ENCODE results near the gene RDH5.

Gene RDH5

DNA sequence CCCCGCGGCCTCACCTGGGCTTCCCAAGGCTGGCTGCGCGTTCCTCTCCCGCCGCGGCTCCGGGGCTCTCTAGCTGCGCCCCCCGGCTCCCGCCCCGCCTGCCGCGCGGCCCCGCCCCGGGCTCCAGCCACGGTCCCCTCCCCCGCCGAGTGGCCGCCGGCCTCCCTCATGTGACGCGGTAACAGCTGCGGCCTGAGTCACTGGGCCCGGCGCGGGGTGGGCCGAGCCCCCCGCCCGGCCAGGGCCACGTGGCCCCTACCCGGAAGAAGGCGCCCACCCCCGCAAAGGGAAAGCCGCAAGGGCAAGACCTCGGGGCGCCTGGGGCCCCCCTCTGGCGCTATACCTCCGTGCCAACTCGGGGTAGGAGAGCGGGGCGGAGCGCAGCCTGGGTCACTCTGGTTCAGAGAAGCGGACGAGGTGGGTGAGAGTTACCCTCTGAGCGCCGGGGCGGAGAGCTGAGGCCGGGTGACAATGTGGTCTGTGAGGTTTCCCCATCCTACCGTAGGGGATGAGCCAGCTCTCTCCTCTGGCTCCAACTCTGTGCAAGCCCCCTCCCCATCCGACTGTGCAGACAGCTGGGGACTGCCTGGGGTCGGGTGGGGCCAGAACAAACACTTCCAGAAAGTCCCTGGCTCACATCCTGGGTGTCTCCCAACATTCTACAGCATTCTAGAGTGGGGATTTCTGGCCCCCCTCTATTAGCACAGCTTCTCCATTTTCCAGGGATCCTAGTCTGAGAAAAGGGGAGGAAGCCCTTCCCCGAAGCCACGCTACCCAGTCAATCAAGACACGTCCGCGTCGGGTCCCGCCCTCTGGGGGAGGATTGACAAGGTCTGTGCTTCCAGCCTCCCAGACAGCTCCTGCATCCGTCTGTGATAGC lies 9.0 kb downstream of the RDH5 start, which contains the start of gene CD63:
Gene CD63, minus strand, starts transcription at position 71 of the 880 bp plus-strand sequence. CDS start 668 bp downstream, outside the sequence.
- peak; percentile 96 for DNase-seq

DNA sequence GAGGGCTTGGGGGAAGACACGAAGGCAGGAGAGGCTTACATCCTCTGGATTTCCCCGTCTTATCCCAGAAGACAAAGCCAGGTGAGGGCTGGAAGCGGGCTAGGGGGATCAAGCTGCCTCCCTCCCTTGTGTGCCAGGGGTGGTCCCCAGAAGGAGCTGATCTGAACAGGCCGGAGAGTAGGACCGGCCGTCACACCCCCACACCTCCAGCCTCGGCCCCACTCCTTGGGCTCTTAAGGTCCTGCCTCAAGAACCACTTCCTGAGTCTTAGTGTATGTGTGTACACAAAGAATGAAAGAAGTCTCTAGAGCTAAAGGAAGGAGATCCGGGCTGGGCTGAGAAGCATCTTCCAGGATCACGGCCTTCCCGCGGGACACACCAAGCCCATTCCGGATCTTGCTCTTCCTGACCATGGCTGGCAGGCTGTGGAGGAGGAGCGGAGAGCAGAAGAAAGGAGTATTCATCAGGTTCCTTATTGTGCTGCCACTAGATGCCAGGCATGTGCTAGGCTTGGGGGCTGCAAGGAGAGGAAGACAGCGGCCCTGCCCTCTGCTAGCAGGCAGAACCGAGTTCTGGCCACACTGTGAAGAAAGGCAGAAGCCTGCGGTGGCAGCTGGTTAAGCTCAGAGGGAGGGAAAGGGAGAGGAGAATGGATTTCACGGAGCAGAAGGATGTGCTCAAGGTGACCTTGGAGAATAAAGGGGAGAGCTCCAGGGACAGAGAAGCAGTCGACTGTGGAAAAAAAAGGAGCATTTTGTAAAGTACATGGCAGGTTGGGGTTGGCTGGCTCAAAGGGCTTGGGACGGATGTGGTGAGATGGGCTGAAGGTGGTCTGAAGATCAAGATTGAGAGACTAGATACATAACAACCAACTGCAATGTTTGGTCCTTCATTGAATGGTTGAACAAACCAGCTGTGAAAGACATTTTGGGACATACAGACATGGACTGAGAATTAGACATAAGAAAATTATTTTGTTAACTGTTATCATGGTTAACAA lies 9.9 kb downstream of the RDH5 start:
- peak; percentile 65 for DNase-seq

DNA sequence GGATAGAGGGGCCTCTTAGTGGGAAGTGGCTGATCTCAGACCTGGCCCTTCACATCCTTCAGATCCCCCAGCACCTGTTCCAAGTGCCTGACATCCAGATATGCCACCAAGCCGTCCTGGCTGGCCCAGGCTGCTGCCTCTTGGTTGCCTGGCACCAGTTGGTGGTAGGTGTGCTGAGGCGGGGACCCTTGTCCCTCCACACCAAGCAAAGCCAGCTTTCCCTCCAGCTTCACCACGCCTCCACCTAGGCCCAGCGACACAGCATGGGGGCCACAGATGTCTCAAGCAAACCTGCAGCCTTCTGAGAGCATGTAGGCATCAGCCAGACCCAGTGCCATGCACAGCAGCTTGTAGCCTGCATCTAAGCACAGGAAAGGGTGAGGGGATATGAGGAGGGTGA lies 12.1 kb downstream of the RDH5 start:
- no peak for DNase-seq

DNA sequence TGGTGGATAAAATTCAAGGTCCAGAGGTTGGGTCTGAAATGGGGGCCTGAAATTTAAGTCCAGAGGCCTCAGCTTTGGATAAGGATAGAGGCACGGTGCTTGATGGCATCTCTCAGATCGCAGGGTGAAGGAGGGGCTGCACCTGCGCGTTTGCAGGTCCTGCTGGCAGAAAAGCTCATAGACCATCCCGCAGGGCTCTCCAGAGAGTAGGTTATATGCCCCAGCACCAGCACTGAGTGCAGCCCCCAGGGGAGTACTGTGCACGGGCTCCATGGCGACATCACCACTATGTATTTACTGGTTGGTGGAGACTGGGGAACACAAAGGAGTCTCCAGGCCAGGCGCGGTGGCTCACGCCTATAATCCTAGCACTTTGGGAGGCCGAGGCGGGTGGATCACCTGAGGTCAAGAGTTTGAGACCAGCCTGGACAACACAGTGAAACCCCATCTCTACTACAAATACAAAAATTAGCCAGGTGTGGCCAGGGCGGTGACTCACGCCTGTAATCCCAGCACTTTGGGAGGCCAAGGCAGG lies 12.9 kb downstream of the RDH5 start:
- DNase-seq = no peak

DNA sequence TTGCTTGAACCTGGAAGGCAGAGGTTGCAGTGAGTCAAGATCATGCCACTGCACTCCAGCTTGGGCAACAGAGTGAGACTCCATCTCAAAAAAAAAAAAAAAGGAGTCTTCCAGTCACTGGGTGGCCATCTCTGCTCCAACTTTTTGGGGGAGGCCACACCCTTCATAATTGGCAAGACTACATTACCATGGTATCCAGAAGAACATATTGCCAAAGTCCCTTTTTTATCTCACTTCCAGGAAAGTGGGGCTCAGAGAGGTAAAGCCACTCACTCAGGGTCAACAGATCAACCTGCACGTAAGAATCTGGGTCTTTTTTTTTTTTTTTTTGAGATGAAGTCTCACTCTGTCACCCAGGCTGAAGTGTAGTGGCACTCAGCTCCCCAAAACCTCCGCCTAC lies 13.7 kb downstream of the RDH5 start:
- no peak for DNase-seq

DNA sequence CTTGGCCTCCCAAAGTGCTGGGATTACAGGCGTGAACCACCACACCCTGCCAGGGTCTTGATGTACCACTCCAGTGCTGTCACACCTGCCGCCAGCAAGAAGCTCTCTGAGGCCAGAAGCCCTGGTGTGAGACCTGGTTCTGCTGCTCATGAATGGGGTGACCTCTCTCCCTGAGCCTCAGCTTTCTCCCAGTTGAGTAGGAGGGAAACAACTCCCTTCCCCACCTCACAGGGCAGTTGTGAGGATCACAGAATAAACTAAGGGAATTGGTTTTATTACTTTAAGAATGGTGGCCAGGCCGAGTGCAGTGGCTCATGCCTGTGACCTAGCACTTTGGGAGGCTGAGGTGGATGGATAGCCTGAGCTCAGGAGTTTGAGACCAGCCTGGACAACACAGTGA lies 14.4 kb downstream of the RDH5 start:
- no peak for DNase-seq

DNA sequence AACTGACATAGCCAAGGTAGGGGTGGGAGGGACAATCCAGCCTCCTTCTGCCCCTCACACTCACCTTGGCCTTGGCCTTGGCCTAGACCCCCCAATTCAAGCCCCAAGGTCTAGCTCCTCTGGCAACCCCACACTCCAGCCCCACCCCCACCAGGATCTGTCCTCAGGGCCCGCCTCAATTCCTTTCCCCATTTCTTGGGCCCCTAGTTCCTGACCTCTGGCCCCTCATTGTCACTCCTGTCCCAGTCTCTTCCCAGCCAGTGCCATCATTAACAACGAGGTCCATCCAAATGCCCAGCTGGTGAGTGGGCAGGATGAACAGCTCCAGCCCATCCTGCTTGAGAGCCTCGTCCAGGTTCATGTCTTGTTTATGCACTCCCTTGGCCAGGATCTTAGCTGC lies 15.9 kb downstream of the RDH5 start:
- no peak for DNase-seq

DNA sequence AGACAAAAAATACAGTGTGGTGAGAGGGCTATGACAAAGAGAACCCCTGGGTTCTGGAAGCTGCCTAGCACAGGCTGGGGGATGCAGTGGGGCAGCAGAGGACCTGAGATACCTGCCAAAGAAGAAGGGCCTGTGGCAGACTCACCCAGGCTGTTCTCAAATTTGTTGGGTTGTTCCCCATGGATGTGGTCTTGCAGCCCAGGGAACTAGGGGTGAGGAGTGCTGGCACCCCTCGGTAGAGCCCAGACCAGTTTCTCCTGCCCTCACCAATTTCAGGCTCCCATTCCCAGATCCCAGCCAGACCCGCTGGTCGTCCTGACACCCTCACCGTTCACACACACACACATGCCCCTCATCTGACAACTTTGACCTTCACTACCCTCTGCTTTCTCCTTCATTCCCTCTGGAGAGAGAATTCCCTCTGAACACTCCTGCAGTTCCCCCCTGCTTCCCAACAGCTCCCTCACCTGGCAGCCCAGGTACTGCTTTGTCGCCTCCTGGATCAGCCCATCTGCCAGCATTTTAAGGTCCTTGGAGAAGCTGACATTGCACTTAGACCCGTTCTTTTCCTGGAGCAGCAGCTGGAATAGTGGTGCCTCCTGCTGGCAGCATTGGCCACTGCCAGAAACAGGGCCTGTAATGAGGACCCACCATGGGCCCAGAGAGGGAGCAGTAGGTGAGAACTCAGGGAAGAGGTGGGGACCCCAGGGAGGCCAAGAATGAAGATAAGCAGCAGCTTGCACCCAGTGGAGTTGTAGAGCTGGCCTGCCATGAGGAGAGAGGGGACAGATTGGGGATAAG lies 16.8 kb downstream of the RDH5 start:
- DNase-seq = peak; percentile 67

DNA sequence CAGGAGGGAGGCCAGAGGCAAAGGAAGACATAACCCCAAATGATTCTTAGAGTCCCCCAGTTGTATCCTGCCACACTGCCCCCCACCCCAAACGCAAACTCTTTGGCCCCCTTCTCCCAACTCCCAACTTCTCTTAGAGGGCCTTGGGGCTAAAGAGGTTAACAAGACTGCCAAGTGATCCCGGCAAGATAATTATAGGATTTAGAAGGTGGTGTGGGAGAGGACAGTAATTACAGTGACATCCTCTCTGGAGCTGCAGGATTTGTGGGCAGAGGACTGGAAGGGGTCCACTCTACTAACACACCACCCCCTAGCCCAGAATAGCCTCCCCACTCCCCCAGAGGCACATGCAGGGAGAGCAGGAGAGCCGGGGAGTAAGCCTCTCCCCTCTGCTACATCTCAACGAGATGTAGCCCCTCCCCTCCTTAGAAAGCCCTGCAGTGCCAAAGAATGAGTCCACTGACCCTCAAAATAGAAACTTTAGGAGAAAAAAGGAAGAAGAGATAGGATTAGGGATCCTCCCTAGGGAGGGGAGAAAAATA lies 17.5 kb downstream of the RDH5 start:
- DNase-seq = no peak

DNA sequence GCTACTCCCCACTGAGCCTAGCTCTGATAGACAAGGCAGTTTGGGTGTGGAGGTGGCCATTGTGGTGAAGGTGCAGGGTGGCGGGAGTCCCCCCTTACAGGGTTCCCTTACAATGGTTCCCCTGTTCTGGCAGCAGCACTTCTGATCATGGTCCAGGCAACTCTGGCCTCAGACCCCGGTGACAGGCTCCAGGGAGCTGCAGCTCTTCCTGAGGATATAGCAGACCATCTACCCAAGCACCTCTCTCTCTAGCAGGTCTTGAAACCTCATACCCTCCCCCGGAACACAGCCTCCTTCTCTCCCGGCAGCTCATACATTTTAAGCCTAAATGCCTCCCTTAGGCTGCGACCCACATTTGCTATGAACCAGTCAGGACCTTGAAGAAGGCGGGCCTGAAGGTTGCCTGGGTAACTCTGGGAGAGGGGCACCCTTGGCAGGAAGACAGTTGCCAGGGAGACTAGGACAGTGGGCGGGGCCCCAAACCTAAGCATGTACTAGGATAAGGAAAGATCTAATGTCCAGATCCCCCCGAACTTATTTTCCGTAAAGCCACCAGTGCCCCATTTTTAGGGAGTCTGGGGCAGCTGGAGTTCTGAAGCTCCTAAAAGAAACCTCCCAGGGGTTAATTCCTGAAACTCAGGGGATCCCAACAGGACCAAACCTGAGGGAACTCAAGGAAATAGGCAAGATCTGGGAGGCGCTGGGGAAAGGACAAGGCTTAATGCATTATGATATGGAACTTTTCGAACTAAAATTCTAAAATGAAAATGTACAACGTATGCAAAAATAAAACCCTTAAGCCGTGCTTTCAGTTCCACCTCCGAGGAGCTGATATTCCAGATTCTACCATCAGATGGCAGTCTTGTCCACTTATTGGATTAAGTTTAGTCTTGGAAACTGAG lies 18.2 kb downstream of the RDH5 start:
- DNase-seq = peak; percentile 91

DNA sequence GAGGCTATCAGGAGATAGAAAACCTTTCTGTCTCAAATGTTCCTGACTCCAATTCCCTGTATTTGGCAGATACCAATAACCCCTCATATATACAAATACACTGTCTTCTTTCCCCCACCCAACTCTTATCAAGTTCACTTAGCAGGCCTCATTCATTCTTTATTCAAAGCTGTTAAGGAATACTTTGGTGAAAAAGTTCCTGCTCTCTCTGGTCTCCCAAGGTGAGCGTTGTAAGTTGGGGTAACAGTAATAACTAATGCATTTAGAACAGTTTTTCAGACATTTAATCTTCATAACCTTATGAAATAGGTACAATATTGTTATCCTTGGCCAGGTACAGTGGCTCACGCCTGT lies 18.8 kb downstream of the RDH5 start:
- DNase-seq = no peak

DNA sequence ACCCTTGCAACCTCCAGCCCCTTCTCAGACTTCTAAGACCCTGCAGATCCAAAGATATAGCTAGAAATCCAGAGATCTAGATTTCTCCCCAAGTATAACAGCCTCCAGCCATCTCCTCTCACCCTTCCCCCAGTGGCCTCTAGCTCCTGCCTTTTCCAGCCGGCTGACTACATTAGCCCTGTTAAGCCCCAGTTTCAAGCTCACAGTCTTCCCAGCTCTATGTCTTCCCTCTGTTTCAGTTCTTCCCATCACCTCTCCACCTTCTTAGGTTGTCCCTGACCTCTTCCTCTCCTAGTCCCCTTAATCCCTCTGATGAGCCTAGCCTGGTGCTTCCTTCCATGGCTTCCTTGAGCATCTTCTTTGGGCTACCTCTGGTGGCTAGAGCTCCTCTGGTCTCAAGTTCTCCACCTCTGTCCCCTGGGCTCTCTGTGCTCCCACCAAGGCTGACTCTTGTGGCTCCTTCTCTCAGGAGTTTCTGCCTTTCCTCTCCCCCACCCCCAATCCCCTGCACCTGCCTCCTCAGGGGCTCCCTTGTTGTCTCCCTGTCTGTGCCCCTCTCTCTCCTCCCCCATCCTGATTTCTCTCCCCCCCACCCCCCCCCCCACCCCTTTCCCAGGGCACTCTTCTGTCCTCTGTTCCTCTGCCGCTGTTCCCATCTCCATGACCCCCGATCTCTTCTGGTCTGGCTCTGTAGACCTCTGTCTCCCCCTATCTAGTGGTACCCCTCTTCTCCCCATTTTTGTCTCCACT lies 21.9 kb downstream of the RDH5 start:
- no peak for DNase-seq

DNA sequence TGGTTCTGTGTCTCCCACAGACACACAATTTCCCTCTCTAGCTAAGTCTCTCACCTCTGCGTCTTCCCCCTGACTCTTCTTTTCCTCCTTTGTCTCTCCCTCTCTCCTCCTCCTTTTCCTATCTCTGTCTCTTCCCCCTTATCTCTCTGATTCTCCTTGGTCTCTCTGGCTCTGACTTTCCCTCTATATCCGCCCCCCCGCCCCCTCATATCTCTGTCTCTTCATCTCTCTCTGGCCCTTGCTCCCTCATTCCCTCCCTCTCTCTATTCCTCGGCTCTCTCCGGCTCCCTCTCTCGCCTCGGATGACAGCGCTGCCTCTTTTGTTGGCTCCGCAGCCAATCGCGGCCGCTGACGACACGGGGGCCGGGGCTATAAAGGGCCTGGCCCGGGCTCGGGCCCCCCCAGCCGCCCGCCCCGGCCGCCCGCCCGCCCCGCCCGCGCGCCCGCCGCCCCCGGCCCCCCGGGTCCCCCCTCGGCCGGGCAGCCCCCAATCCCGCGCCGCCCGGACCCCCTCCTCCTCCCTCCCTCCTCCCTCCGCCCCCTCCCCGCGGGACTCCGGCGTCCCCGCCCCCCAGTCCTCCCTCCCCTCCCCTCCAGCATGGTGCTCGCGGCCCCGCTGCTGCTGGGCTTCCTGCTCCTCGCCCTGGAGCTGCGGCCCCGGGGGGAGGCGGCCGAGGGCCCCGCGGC lies 22.7 kb downstream of the RDH5 start, which contains the start of gene GDF11:
Gene GDF11, plus strand, starts transcription at position 404 of the 687 bp plus-strand sequence. Its CDS starts 195 bp downstream, at position 599.
- DNase-seq = peak; percentile 86

DNA sequence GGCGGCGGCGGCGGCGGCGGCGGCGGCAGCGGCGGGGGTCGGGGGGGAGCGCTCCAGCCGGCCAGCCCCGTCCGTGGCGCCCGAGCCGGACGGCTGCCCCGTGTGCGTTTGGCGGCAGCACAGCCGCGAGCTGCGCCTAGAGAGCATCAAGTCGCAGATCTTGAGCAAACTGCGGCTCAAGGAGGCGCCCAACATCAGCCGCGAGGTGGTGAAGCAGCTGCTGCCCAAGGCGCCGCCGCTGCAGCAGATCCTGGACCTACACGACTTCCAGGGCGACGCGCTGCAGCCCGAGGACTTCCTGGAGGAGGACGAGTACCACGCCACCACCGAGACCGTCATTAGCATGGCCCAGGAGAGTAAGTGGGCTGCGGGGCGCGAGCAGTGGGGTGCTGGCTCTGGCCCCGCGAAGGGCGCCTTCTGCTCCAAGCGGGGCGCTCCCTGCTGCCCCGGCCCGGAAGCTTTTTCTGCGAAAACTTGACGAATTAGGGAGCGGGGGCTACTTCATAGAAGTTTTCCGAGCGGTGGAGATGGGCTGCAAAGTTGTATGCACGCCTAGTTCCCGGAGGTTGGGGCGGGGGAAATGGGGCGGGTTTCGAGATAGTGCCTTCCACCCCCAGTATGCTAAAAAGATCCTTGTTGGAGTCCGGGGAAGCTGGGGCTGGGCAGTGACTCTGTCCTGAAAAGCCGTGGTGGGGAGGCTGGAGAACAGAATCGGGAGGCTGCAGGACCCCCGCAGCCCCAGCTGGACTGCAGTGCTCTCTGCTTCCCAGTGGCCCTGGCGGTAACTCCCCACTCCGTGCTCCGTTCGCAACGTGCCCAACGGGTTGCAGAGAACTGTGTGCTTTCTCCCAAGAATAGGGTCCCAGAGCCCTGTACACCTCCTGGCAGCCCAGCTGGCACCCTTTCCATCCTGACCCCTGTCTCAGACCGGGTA lies 23.5 kb downstream of the RDH5 start:
- peak; percentile 73 for DNase-seq

DNA sequence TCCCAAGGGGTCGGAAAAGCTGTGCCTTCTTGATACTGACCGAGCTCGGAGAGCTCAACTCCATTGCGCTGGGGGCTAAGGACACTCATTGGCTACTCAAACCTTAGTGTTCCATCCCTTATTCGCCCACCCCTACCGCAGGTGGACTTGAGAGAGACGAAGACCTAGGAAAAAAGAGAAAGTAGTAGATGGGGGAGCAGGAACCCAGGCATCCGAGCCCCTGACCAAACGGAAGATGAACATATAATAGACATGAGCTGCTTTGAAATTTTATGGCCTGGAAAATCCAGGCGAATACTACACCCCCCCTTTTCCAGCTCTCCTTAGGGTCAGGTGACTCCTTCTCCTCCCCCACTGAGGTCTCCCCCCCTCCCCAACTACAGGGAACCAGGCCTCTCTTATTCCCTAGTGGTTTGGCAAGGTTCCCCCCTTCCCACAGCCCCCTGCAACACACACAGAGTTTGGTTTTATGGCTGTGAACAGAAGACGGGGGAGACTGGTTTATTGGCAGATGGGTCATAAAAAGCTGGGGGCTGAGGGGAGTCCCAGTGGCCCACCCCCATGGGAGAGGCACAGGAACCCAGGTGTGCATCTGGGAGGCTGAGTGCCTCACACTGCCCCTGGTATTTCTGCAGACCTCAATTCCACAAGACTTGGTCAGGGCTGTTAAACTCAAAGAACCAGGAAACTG lies 24.3 kb downstream of the RDH5 start:
- DNase-seq = no peak

DNA sequence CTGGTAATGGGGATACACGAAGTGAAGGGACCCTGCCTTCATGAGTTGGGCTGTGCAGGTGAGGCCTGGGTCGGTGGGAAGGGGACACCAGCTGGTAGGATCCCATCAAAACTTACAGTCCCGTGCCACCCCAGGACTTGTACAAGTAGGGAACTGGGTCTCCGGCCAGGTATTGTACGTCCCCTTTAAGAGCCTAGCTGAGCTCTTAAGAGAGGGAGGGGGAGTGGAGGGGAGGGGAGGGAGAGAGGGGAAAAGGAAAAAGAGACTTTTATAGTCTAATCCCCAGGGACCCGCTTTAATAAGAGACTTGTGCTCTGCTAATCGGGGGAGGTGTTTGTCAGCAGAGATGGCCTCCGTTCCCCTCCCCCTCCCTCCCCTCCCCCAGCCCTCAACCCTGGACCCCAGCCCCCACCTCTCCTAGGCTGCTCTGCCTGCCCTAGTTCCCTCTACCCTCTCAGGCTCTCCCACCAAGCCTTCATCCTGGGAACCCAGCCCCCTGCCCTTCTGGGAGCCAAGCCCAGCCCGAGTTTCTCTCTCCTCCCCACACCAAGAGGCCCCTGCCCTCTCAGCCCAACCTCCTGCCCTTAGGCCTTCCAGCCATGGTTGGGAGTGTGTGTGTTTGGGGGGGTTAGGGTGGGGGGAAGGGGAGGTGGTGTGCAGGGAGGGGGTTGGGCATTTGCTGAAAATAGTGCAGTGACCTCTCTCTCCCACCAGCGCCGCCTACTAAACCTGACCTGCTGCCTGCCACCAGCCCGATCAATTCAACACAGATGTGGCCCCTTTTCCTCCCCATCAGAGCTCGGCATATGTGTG lies 25.4 kb downstream of the RDH5 start:
- peak; percentile 80 for DNase-seq

Data from fibroblast of skin of scalp (primary cell).